HG03432 (cell line): ENCODE results near the gene HVCN1.
"Not testable (repeated sequence)": the region's sequence is repeated elsewhere in the genome, so short reads cannot be mapped to it uniquely, and the experiment has no call there.

Experiments used
- ATAC-seq: cut with Tn5 transposase; IDR thresholded peaks from one replicate; pipeline ENCODE4 v1.9.1; 2021; ENCODE audit warnings: mild to moderate bottlenecking, moderate library complexity; ENCODE audit not compliant: unreplicated experiment

The HVCN1 gene

GRCh38 chr12:110668480-110669192, 20.3 kb downstream of the HVCN1 start:
- peak; percentile 15 for ATAC-seq

- ATAC-seq: no peak
These were observed 21.2 kb downstream of the HVCN1 start for GRCh38 chr12:110667671-110668070.

- ATAC-seq: no peak
These were observed 22.0 kb downstream of the HVCN1 start for GRCh38 chr12:110666892-110667291.

- ATAC-seq: peak; percentile 89
These were observed 27.5 kb downstream of the HVCN1 start for GRCh38 chr12:110661337-110661972.

GRCh38 chr12:110658878-110659277, 30.0 kb downstream of the HVCN1 start:
- ATAC-seq: no peak

GRCh38 chr12:110658242-110658641, 30.7 kb downstream of the HVCN1 start:
- ATAC-seq: no peak

GRCh38 chr12:110657747-110658146, 31.2 kb downstream of the HVCN1 start:
- ATAC-seq: no peak

- no peak for ATAC-seq
These were observed 32.8 kb downstream of the HVCN1 start for GRCh38 chr12:110656071-110656655.

- not testable (repeated sequence) for ATAC-seq
These were observed 34.7 kb downstream of the HVCN1 start for GRCh38 chr12:110654238-110654637.

- ATAC-seq: no peak
These were observed 39.5 kb downstream of the HVCN1 start for GRCh38 chr12:110649341-110649847.

- peak; percentile 64 for ATAC-seq
These were observed 41.3 kb downstream of the HVCN1 start for GRCh38 chr12:110647631-110648040.

GRCh38 chr12:110641521-110641920, 47.4 kb downstream of the HVCN1 start:
- no peak for ATAC-seq

- no peak for ATAC-seq
These were observed 48.5 kb downstream of the HVCN1 start for GRCh38 chr12:110640275-110641025.

GRCh38 chr12:110639336-110640141, 49.4 kb downstream of the HVCN1 start:
- ATAC-seq: no peak

- ATAC-seq: no peak
These were observed 50.1 kb downstream of the HVCN1 start for GRCh38 chr12:110638796-110639195.

- no peak for ATAC-seq
These were observed 51.0 kb downstream of the HVCN1 start for GRCh38 chr12:110637869-110638441.

GRCh38 chr12:110636516-110636915, 52.4 kb downstream of the HVCN1 start:
- ATAC-seq: no peak

- ATAC-seq: no peak
These were observed 53.9 kb downstream of the HVCN1 start for GRCh38 chr12:110635055-110635454.

- no peak for ATAC-seq
These were observed 61.3 kb downstream of the HVCN1 start for GRCh38 chr12:110627500-110628195.
